GM12892 (cell line): Measurements from ENCODE around the gene NFAT5.
"Not testable (repeated sequence)": the region's sequence is repeated elsewhere in the genome, so short reads cannot be mapped to it uniquely, and the experiment has no call there.

Source experiments
- POLR2A ChIP-seq: IDR thresholded peaks from 2 replicates; pipeline ENCODE4 v1.6.1; 2011; ENCODE audit warnings: low read depth, low read length, control low read depth
- POLR2AphosphoS5 ChIP-seq: IDR thresholded peaks from 2 replicates; pipeline ENCODE4 v1.6.1; 2011; ENCODE audit warnings: low read depth, low read length, control low read depth
- TAF1 ChIP-seq: IDR thresholded peaks from 2 replicates; pipeline ENCODE4 v1.6.1; 2011; ENCODE audit warnings: low read depth, mild to moderate bottlenecking, control low read depth, low read length, borderline replicate concordance

- TF ChIP-seq POLR2A, POLR2AphosphoS5, TAF1: not testable (repeated sequence)
These were observed 4.4 kb upstream of the NFAT5 start for GRCh38 chr16:69561367-69561766.
